Measurements from ENCODE around the gene PTPRC.

PTPRC gene

DNA sequence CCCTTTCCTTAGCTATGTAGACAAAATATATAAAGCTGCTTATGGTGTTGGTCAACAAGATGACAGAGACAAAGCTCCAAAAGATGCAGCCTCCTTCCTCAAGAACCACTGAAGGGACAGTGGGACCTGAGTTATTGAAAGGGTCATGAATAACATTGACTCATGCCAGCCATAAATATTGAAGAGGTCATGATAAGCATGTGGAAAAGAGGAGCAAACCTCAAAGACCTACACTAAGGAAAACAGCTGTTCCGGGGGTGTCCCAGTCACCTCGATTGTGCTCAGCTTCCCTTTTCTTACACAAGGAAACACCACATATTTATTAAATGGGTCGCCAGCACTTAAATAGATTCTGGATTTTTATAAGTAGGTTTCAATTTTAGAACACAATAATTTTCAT lies 112.9 kb downstream of the PTPRC start:
- in situ Hi-C loops (cut with MboI; ENCODE audit: low sequenced_read_pairs) = loop anchor here (25.0 kb wide), 3 partner anchors 486 to 811 kb away; no protein-coding TSS in a partner anchor

DNA sequence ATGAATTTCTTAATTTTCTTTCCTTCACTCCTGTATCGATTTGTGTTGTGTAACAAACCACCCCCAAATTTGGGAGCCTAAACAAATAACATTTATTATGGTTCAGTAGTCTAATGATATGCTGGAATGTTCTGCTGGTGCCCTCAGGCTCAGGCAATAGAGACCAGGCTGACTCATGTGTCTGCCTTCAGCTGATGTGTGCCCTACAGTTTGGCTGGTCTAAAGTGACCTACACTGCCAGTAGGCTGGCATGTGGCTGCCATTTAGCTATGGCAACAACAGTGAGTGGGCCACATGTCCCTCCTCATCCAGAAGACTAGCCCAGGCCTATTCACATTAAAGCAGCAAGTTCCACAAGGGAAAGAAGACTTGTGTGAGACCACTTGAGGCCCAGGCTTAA lies 115.8 kb downstream of the PTPRC start:
- in situ Hi-C loops (cut with MboI; ENCODE audit: low sequenced_read_pairs) = loop anchor here (25.0 kb wide), 3 partner anchors 483 to 808 kb away; no protein-coding TSS in a partner anchor

DNA sequence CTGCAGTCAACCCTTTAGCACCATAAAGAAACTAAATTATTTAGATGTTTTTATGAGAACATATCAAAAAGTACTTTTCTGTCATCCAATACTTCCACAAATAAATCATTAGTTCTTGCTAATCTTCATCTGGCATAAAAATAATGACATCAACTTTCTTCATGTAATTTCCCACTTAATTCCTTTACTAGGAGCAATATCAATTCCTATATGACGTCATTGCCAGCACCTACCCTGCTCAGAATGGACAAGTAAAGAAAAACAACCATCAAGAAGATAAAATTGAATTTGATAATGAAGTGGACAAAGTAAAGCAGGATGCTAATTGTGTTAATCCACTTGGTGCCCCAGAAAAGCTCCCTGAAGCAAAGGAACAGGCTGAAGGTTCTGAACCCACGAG lies 116.9 kb downstream of the PTPRC start:
- in situ Hi-C loops (cut with MboI; ENCODE audit: low sequenced_read_pairs) = loop anchor here (25.0 kb wide), 3 partner anchors 482 to 807 kb away; no protein-coding TSS in a partner anchor

DNA sequence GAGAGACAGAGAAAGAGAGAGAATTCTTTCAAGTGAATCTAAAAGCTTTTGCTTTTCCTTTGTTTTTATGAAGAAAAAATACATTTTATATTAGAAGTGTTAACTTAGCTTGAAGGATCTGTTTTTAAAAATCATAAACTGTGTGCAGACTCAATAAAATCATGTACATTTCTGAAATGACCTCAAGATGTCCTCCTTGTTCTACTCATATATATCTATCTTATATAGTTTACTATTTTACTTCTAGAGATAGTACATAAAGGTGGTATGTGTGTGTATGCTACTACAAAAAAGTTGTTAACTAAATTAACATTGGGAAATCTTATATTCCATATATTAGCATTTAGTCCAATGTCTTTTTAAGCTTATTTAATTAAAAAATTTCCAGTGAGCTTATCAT lies 117.6 kb downstream of the PTPRC start:
- in situ Hi-C loops (cut with MboI; ENCODE audit: low sequenced_read_pairs) = loop anchor here (25.0 kb wide), 3 partner anchors 481 to 806 kb away; no protein-coding TSS in a partner anchor

DNA sequence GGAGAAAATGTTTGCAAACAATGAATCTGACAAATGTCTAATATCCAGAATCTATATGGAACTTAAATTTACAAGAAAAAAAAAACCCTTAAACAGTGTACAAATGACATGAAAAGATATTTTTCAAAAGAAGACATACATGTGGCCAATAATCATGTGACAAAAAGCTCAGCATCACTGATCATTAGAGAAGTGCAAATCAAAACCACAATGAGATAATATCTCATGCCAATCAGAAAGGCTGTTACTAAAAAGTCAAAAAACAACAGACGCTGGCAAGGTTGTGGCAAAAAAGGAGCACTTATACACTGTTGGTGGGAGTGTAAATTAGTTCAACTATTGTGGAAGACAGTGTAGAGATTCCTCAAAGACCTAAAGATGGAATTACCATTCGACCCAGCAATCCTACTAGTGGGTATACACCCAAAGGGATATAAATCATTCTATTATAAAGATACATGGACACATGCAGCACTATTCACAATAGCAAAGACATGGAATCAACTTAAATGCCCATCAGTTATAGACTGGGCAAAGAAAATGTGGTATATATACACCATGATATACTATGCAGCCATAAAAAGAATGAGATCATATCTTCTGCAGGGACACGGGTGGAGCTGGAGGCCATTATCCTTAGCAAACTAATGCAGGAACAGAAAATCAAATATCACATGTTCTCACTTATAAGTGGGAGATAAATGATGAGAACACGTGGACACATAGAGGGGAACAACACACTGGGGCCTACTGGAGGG lies 123.2 kb downstream of the PTPRC start:
- in situ Hi-C loops (cut with MboI; ENCODE audit: low sequenced_read_pairs) = loop anchor here (25.0 kb wide), 3 partner anchors 475 to 800 kb away; no protein-coding TSS in a partner anchor

DNA sequence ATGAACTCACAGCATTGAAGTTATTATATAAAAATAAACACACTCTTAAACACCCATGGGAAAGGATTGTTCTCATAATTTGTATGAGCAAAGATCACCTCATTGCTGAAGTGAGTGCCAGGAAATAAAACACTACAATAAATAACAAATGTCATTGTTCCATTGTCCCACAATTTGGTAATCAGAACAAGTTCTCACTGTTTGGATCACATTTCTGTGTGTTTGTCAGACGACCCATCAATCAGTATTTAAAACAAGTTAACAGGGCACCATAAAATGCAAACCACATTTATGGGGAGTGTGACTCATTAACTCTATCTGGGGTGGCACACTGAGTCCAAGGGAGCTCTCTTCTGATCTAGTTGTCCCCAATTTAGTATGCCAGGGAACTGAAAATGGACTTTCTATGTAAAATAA lies 124.5 kb downstream of the PTPRC start:
- in situ Hi-C loops (cut with MboI; ENCODE audit: low sequenced_read_pairs) = loop anchor here (25.0 kb wide), 3 partner anchors 474 to 799 kb away; no protein-coding TSS in a partner anchor

DNA sequence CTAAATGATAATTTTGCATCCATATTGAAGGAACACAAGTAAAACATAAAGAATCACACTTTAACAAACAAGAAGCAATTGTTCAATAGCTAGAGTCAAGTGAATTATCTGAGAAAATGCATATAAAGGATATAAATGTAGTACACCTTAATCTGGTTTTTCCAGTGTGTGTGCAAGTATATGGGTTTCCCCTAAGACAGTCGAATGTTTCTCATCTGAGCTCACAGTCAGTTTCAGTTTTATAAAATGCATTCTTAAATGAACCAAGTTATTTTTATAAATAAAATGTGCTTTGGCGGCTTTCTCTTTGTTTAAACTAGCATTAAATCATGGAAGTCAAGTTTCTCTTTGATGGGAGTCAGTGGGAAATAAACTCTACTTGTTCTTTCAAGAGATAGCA lies 125.9 kb downstream of the PTPRC start:
- in situ Hi-C loops (cut with MboI; ENCODE audit: low sequenced_read_pairs) = loop anchor here (25.0 kb wide), 3 partner anchors 473 to 798 kb away; no protein-coding TSS in a partner anchor

DNA sequence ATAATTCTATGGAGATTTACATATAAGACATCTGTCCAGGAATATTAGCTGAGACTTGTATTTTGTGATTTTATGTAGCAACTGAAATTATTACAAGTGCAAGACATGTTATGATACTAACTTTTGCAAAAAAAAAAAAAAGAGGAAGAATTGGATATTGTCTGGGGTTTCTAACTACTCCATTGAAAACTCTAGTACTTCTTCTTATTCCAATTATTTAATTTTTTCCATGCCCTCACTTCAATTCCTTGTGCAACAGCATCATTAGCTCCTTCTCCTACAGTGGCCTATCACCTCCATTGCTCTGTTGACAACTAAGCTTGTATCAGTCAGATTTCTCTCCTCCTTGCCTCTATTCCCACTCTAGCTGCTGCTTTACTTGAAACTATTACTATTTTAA lies 126.6 kb downstream of the PTPRC start:
- in situ Hi-C loops (cut with MboI; ENCODE audit: low sequenced_read_pairs) = loop anchor here (25.0 kb wide), 3 partner anchors 472 to 797 kb away; no protein-coding TSS in a partner anchor

DNA sequence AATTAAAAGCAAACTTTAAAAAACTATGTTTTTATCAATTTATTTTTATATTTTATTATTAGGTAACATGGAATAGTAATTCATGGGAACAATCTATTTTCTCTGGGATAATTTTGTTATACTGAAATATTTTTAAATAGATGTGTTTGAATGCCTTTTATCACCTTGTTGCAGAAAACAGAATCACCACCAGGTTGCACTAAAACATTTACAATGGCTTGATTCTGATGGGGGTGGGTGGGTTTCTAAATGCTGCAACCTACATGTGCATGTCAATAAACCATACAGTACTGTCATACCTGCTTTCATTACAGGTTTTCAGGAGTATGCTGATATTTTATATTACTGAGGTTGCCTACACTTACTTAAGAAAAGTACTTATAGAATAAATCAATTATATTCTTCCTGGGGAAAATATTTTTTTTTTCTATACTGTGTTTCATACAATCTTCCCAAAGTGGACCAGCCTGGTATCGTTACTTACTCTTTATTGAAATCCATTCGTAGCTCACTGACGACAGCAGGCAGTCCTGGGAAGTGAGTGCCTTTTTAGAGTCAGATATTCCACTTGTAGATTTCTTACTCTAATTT lies 132.8 kb downstream of the PTPRC start:
- in situ Hi-C loops (cut with MboI; ENCODE audit: low sequenced_read_pairs) = loop anchor here (25.0 kb wide), 3 partner anchors 466 to 791 kb away; no protein-coding TSS in a partner anchor

DNA sequence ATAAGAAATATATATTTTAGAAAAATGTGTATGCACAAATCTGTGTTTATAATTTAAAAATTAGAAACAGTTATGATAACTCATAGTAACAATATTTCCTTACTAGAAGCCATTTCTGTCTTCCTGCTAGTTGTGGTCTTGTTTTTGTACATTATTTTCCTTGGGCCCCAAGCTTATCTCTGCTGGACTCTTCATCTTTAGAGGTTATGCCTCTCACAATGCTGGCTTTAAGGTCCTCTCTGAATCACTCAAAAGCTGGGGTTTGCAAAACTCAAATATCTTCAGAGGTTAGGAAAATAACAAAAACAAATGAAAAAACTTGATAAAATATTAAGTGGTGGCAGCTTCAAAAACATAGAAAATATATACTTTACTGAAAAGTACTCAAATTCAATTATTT lies 133.8 kb downstream of the PTPRC start:
- in situ Hi-C loops (cut with MboI; ENCODE audit: low sequenced_read_pairs) = loop anchor here (25.0 kb wide), 3 partner anchors 465 to 790 kb away; no protein-coding TSS in a partner anchor

DNA sequence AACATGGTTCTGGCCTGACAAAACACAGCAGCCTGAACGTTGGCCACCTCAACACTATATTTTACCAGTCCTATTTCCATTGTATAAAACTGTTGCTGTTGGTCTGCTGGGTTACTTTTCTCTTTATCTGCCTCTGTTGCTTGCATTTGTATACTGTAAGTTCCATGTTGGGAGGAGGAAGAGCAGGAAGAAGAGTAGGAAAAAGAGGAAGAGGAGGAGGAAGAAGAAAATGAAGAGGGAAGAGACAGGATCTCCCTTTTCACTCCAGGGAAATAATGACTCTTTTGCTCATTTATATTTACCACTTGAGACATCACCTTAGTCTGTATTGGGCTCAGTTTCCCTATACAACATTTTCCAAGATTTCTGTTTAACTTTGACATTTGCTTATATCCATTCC lies 134.2 kb downstream of the PTPRC start:
- in situ Hi-C loops (cut with MboI; ENCODE audit: low sequenced_read_pairs) = loop anchor here (25.0 kb wide), 3 partner anchors 464 to 789 kb away; no protein-coding TSS in a partner anchor

DNA sequence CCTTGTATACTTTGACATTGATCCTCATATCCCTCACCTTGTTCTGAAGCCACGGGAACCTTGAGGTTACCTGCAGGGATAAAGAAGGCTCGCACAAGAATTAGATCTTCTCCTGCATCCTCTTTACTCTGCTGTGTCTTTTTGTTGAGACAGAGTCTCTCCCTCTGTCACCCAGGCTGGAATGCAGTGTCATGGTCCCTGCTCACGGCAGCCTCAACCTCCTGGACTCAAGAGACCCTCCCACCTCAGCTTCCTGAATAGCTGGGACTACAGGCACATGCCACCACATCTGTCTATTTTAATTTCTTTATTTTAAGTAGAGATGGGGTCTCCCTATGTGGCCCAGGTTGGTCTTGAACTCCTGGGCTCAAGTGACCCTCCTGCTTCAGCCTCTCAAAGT lies 134.7 kb downstream of the PTPRC start:
- in situ Hi-C loops (cut with MboI; ENCODE audit: low sequenced_read_pairs) = loop anchor here (25.0 kb wide), 3 partner anchors 464 to 789 kb away; no protein-coding TSS in a partner anchor

DNA sequence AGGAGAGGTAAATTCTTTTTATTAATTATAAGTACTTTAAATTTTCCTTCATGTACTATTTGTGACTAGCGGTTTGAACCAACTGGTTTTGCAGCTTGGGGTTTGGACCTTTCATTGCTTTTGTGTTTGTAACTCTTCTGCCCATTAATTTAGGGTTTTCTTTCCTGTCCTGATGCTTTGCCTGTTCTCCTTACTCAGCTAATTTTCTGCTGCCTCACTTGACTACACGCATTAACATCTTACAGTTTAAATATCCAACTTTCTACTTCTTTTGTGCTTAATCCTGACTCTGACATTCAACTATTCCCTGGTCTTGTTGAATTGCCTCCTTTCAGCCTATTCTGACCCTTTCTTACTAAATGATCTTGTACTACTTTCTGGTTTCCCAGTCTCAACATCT lies 135.6 kb downstream of the PTPRC start:
- in situ Hi-C loops (cut with MboI; ENCODE audit: low sequenced_read_pairs) = loop anchor here (25.0 kb wide), 3 partner anchors 463 to 788 kb away; no protein-coding TSS in a partner anchor

DNA sequence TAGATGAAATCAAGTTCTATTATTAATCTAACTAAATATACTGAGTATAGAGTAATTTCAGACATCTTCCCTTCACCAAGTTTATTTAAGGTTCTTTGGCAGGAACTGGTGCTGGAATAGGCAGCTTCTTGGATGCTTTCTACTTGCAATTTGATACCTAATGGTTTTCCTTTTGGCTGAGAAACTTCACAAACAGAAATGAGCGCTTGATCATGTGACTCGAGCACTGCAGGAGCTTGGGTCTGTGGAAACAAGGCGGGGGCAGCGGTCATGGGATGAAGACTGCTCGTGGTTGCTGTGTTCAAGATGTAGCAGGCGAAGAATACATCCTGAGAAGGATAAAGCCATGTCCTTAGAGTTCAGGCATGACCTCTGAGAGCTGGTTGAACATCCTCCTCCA lies 136.8 kb downstream of the PTPRC start:
- in situ Hi-C loops (cut with MboI; ENCODE audit: low sequenced_read_pairs) = no loop called here

DNA sequence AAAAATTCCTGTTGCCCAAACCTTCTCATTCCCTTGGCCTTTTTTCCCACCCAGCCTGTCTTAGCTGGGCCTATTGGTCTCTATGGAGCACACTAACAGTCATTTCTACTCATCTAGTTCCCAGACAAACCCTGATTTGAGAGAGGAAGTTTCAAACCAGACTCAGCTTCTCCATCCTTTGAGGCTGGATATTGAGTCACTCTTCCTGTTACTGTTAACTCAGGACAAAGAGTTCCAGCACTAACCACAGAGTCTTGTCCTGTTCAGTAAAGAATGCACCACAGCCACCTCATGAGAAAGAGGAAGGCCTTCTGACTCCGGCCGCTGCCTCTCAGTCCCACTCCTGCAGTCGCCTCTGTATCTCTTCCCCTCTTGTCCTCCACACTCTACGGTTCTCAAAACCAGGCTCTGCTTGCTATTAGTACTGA lies 137.8 kb downstream of the PTPRC start:
- in situ Hi-C loops (cut with MboI; ENCODE audit: low sequenced_read_pairs) = no loop called here

DNA sequence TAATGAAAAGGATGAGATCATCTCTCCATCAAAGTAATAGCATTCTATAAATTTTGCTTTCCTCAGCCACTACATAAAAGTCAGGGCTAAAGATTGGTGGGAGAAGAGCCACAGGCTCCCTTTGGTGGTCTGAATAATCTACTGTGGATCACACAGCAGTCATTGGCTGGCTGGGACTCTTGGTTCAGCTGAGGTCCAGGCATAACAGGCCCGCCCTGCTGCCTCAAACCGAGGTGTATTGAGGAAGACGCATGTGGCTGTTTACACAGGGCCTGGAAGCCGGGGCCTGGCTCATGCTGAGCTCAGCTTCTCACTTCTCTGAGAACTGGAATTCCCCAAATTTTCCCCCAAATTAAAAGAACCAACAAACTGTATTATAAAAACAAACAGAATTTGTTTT lies 139.2 kb downstream of the PTPRC start:
- in situ Hi-C loops (cut with MboI; ENCODE audit: low sequenced_read_pairs) = no loop called here

DNA sequence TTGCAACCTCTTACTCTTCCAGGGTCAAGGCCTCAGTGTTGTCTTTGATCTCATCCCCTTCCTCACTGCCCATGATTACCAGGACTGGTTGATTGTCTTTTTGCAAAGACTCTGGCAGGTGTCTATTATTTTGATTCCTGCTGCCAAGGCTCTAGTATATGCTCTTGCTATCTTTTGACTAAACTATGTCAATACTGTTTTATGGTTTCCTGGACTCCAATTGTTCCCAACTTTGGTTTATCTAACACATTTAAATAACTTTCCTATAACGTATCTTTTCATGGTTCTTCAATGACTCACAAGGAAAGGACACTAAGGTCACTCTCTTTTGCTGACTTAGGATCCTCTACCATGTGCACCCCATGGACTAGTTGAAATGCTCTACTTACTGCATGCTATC lies 141.5 kb downstream of the PTPRC start:
- in situ Hi-C loops (cut with MboI; ENCODE audit: low sequenced_read_pairs) = no loop called here

DNA sequence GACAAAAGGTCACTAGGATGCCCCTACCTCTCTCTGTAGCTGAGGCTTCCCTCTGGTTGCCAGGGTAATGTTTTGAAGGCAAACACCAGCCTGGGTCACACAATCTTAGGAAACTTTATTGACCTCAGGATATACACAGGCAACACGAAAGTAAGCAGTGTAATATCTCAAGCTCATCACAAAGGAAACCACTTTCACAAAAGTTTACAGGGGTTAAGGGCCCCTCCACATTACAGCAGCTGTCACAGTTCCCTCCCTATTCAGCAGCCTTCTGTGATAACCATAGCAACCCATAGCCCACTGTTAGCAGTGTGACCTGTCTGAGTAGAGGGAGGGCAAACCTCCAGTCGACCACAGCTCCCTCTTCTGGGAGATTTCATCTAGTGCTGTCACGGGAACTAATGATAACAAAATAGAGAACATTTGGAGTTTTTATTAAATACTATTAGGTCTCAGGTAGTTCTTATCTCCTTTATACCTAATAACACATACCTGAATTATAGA lies 149.8 kb downstream of the PTPRC start:
- in situ Hi-C loops (cut with MboI; ENCODE audit: low sequenced_read_pairs) = no loop called here

DNA sequence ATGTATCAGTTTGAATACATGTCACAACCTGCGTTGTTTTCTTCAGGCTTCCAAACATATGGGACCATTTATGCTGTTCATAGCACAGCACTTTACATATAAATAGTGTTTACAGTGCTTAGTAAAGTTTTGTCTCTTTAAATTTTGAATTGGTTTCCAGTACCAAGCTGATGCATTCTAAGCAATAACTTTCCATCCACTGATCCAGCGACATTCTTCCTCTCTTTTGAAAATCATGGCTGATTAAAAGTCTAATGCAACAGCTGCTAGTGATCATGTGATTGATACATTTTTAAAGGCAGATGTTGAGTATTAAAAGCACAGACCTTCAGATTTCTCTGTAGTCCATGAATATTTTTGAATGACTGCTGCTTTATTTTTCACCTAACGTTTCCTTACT lies 154.9 kb downstream of the PTPRC start:
- in situ Hi-C loops (cut with MboI; ENCODE audit: low sequenced_read_pairs) = no loop called here

DNA sequence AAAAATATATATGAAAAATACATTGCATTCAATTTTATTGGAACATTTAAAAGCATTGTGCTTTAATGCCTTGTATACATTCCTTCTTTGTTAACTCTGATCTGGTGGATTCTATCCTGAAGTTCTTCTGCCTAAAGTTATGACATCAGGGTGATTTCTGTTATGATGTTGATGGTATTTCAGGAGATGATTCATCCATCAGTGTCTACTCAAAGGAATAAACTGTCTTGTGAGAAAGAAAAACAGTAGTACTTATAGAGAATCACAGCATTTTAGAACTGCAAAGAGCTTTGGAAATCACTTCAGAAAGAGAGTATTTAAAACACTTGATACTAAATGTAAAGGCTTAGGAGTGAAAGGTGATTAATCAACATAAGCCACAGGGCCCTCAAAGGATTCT lies 155.7 kb downstream of the PTPRC start:
- in situ Hi-C loops (cut with MboI; ENCODE audit: low sequenced_read_pairs) = no loop called here

DNA sequence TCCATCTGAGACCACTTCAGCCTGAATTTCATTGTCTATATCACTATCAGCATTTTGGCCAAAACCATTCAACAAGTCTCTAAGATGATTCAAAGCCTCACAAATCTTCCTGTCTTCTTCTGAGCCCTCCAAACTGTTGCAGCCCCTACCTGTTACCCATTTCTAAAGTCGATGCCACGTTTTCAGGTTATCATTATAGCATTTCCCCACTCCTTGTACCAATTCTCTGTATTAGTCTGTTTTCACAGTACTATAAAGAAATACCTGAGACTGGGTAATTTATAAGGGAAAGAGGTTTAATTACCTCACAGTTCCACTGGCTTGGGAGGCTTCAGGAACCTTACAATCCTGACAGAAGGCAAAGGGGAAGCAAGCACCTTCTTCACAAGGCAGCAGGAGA lies 158.8 kb downstream of the PTPRC start:
- in situ Hi-C loops (cut with MboI; ENCODE audit: low sequenced_read_pairs) = no loop called here
